GM23338 (cell line): ENCODE results near the gene CNOT11. TPM values are rescaled to one million over a fixed set of nuclear protein-coding genes. Genes with fewer than 3 reads are reported as not detected.

Experiments
- ATAC-seq: fragments of 200-7000 bp; cut with Tn5 transposase; 3 replicates; pipeline ENCODE4 v1.9.1; 2020
- DNase-seq: peaks from one replicate; pipeline ENCODE4 v3.0.0-alpha.2; 2015; ENCODE audit warnings: low spot score
- H2AFZ ChIP-seq: fragments of 200-600 bp; sonication (generic); 2 replicates; pipeline ENCODE4 v1.8.0; 2016; ENCODE audit warnings: antibody characterized with exemption, mild to moderate bottlenecking, moderate library complexity
- H3F3A ChIP-seq: fragments of 200-600 bp; sonication (generic); replicated peaks from 2 replicates; pipeline ENCODE4 v1.8.0; 2017; ENCODE audit warnings: antibody characterized with exemption, mixed run types, low read depth
- H3K27ac ChIP-seq: fragments of 200-600 bp; sonication (generic); 2 replicates; pipeline ENCODE4 v1.6.1; 2016; ENCODE audit warnings: low read depth
- H3K27me3 ChIP-seq: fragments of 200-600 bp; sonication (generic); 2 replicates; pipeline ENCODE4 v1.8.0; 2016; ENCODE audit warnings: mild to moderate bottlenecking, mixed run types, moderate library complexity; ENCODE audit not compliant: insufficient read depth
- H3K36me3 ChIP-seq: fragments of 200-600 bp; sonication (generic); 2 replicates; pipeline ENCODE4 v1.8.0; 2016; ENCODE audit warnings: mild to moderate bottlenecking; ENCODE audit not compliant: insufficient read depth
- H3K4me1 ChIP-seq: fragments of 200-600 bp; sonication (generic); 2 replicates; pipeline ENCODE4 v1.8.0; 2016; ENCODE audit warnings: mild to moderate bottlenecking, moderate library complexity; ENCODE audit not compliant: insufficient read depth
- H3K4me2 ChIP-seq: fragments of 200-600 bp; sonication (generic); 2 replicates; pipeline ENCODE4 v1.7.1; 2017; ENCODE audit warnings: mixed run types
- H3K4me3 ChIP-seq: fragments of 200-600 bp; sonication (generic); 2 replicates; pipeline ENCODE4 v1.6.1; 2016; ENCODE audit warnings: mixed run types
- H3K79me2 ChIP-seq: fragments of 200-600 bp; sonication (generic); replicated peaks from 2 replicates; pipeline ENCODE4 v1.8.0; 2017; ENCODE audit warnings: mild to moderate bottlenecking; ENCODE audit not compliant: insufficient read depth
- H3K9me2 ChIP-seq: fragments of 200-600 bp; sonication (generic); 2 replicates; pipeline ENCODE4 v1.8.0; 2017; ENCODE audit not compliant: insufficient read depth
- H4K20me1 ChIP-seq: fragments of 200-600 bp; sonication (generic); replicated peaks from 2 replicates; pipeline ENCODE4 v1.8.0; 2017; ENCODE audit warnings: mild to moderate bottlenecking; ENCODE audit not compliant: insufficient read depth
- H3K27ac Mint-ChIP-seq: 2 replicates; pipeline ENCODE4 v1.8.0; 2020; ENCODE audit warnings: inconsistent platforms, mild to moderate bottlenecking, moderate library complexity, mixed read lengths
- H3K27me3 Mint-ChIP-seq: 3 replicates; pipeline ENCODE4 v1.8.0; 2022; ENCODE audit warnings: low read depth, mild to moderate bottlenecking, moderate library complexity, mixed read lengths, inconsistent platforms; ENCODE audit not compliant: insufficient read depth, poor library complexity
- H3K36me3 Mint-ChIP-seq: 3 replicates; pipeline ENCODE4 v1.8.0; 2021; ENCODE audit warnings: low read depth, mild to moderate bottlenecking, inconsistent platforms, moderate library complexity, mixed read lengths
- H3K4me1 Mint-ChIP-seq: 3 replicates; pipeline ENCODE4 v1.8.0; 2020; ENCODE audit warnings: mild to moderate bottlenecking, inconsistent platforms, mixed read lengths
- H3K4me3 Mint-ChIP-seq: 3 replicates; pipeline ENCODE4 v1.8.0; 2021; ENCODE audit warnings: moderate library complexity, mild to moderate bottlenecking, inconsistent platforms, mixed read lengths
- H3K9me3 Mint-ChIP-seq: 3 replicates; pipeline ENCODE4 v1.8.0; 2020; ENCODE audit warnings: moderate library complexity, mild to moderate bottlenecking, inconsistent platforms, mixed read lengths
- CREB1 ChIP-seq: fragments of 250-450 bp; sonication (Bioruptor Pico); IDR thresholded peaks from 2 replicates; pipeline ENCODE4 v1.5.0; 2020; ENCODE audit warnings: low read depth, mild to moderate bottlenecking, moderate library complexity
- ETS1 ChIP-seq: IDR thresholded peaks from 2 replicates; pipeline ENCODE4 v1.6.1; 2016; ENCODE audit warnings: antibody characterized with exemption
- EZH2phosphoT487 ChIP-seq: fragments of 200-600 bp; sonication (generic); IDR thresholded peaks from one replicate; pipeline ENCODE4 v1.8.1; 2018; ENCODE audit warnings: antibody characterized with exemption; ENCODE audit not compliant: unreplicated experiment
- JUNB ChIP-seq: IDR thresholded peaks from one replicate; pipeline ENCODE4 v1.6.1; 2016; ENCODE audit warnings: antibody characterized with exemption; ENCODE audit not compliant: unreplicated experiment
- NANOG ChIP-seq: IDR thresholded peaks from 2 replicates; pipeline ENCODE4 v1.6.1; 2016; ENCODE audit warnings: antibody characterized with exemption, borderline replicate concordance
- POLR2AphosphoS5 ChIP-seq: IDR thresholded peaks from 2 replicates; pipeline ENCODE4 v1.6.1; 2016; ENCODE audit warnings: antibody characterized with exemption, low read depth
- STAT1 ChIP-seq: IDR thresholded peaks from one replicate; pipeline ENCODE4 v1.6.1; 2016; ENCODE audit warnings: antibody characterized with exemption; ENCODE audit not compliant: unreplicated experiment
- ZNF114 ChIP-seq: fragments of 250-450 bp; sonication (Bioruptor Pico); IDR thresholded peaks from 2 replicates; pipeline ENCODE4 v1.5.0; 2020; ENCODE audit warnings: mild to moderate bottlenecking, moderate library complexity
- polyA plus RNA-seq: library from polyadenylated mRNA; unstranded; fragments of >200 nt; fragmentation: Nextera tagmentation; extraction: Ambion mirVana; gene quantifications from 2 replicates; pipeline ENCODE4 v1.2.1, GENCODE V29; 2016
- total RNA-seq: library from RNA; depleted of rRNA; stranded (reverse); fragments of >200 nt; shearing (Covaris generic); gene quantifications from 2 replicates; pipeline ENCODE4 v1.2.3, GENCODE V29; 2014
- TF ChIP-seq, protein P1 (sequence below): IDR thresholded peaks from one replicate; pipeline ENCODE4 v1.6.1; 2018; ENCODE audit warnings: antibody characterized with exemption; ENCODE audit not compliant: unreplicated experiment
- TF ChIP-seq, protein P2 (sequence below), 2 experiments: fragments of 200-600 bp in 1 of 2; sonication (generic) in 1 of 2; conservative IDR thresholded peaks; 2 replicates each; pipeline versions ENCODE4 v1.5.1 to v1.6.1; 2016 to 2017; ENCODE audit warnings: antibody characterized with exemption in 2 of 2, low read depth in 2 of 2, mild to moderate bottlenecking in 2 of 2, moderate library complexity in 1 of 2

The CNOT11 gene
- total and polyA plus RNA-seq, 2 experiments from 2014 or later = 34.8 to 74.2 TPM

DNA sequence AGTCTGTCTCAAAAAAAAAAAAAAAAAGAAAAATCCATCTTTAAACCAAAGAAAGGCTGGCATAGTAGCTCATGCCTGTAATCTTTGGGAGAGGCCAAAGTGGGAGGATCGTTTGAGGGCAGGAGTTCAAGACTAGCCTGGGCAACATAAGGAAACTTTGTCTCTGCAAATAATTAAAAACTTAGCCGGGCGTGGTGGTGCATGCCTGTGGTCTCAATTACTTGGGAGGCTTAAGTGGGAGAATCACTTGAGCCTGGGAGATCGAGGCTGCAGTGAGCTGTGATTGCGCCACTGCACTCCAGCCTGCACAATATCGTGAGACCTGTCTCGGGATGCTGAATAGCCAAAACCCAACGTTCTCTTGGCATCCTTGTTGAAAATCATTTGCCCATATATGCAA is 6.1 kb downstream of the CNOT11 start:
- peaks cover 53% of the 10 kb centered on the region for H3K36me3 Mint-ChIP-seq
- H4K20me1 ChIP-seq = peaks cover 15% of the 10 kb centered on the region
- H3K4me2 ChIP-seq = no peak overlapping the region
- no peaks in the 10 kb centered on the region for H3K9me2 ChIP-seq
- H3K27ac Mint-ChIP-seq = no peak overlapping the region
- no peak for DNase-seq
- H3K4me3 ChIP-seq = no peak overlapping the region
- H3K79me2 ChIP-seq = peaks cover 53% of the 10 kb centered on the region
- no peaks in the 10 kb centered on the region for H3K27me3 Mint-ChIP-seq
- TF ChIP-seq ETS1 (no peak), NANOG (no peak), EZH2phosphoT487 (no peak), CREB1 (CRISPR knock-in tag) (no peak), STAT1 (no peak), POLR2AphosphoS5 (no peak)
- TF ChIP-seq, protein P1, sequence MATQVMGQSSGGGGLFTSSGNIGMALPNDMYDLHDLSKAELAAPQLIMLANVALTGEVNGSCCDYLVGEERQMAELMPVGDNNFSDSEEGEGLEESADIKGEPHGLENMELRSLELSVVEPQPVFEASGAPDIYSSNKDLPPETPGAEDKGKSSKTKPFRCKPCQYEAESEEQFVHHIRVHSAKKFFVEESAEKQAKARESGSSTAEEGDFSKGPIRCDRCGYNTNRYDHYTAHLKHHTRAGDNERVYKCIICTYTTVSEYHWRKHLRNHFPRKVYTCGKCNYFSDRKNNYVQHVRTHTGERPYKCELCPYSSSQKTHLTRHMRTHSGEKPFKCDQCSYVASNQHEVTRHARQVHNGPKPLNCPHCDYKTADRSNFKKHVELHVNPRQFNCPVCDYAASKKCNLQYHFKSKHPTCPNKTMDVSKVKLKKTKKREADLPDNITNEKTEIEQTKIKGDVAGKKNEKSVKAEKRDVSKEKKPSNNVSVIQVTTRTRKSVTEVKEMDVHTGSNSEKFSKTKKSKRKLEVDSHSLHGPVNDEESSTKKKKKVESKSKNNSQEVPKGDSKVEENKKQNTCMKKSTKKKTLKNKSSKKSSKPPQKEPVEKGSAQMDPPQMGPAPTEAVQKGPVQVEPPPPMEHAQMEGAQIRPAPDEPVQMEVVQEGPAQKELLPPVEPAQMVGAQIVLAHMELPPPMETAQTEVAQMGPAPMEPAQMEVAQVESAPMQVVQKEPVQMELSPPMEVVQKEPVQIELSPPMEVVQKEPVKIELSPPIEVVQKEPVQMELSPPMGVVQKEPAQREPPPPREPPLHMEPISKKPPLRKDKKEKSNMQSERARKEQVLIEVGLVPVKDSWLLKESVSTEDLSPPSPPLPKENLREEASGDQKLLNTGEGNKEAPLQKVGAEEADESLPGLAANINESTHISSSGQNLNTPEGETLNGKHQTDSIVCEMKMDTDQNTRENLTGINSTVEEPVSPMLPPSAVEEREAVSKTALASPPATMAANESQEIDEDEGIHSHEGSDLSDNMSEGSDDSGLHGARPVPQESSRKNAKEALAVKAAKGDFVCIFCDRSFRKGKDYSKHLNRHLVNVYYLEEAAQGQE = no peak
- peaks cover 33% of the 10 kb centered on the region for H3K36me3 ChIP-seq
- no peak overlapping the region for H3K4me3 Mint-ChIP-seq
- no peaks in the 10 kb centered on the region for H3K27me3 ChIP-seq
- no peak for ATAC-seq
- no peaks in the 10 kb centered on the region for H3K9me3 Mint-ChIP-seq
- no peak overlapping the region for H3K27ac ChIP-seq
- no peak overlapping the region for H2AFZ ChIP-seq
- H3K4me1 ChIP-seq = peaks cover 10% of the 10 kb centered on the region
- 0 out of 2 replicates have a peak, but pooled peaks cover 4% of the 10 kb centered on the region for H3F3A ChIP-seq
- peaks cover 19% of the 10 kb centered on the region for H3K4me1 Mint-ChIP-seq

GRCh38 chr2:101262142-101262541 is 9.5 kb downstream of the CNOT11 start:
- ATAC-seq = no peak
- Mint-ChIP-seq H3K27ac (no peak overlapping the region), H3K27me3 (no peaks in the 10 kb centered on the region), H3K4me1 (peaks cover 13% of the 10 kb centered on the region; the same call in 2 of the 3 replicates), H3K9me3 (no peaks in the 10 kb centered on the region), H3K36me3 (peaks cover 70% of the 10 kb centered on the region), H3K4me3 (no peak overlapping the region)
- Histone ChIP-seq H3K4me3 (no peak overlapping the region), H2AFZ (no peak overlapping the region), H3F3A (0 out of 2 replicates have a peak, but pooled peaks cover 4% of the 10 kb centered on the region), H3K79me2 (peaks cover 19% of the 10 kb centered on the region), H3K4me1 (no peaks in the 10 kb centered on the region), H3K4me2 (no peak overlapping the region), H3K9me2 (no peaks in the 10 kb centered on the region), H4K20me1 (peaks cover 8% of the 10 kb centered on the region), H3K27ac (no peak overlapping the region), H3K27me3 (no peaks in the 10 kb centered on the region), H3K36me3 (peaks cover 45% of the 10 kb centered on the region)
- DNase-seq = no peak
- TF ChIP-seq ZNF114 (CRISPR knock-in tag) (no peak), CREB1 (CRISPR knock-in tag) (no peak), JUNB (no peak), STAT1 (no peak), NANOG (no peak)
- TF ChIP-seq, protein P2, sequence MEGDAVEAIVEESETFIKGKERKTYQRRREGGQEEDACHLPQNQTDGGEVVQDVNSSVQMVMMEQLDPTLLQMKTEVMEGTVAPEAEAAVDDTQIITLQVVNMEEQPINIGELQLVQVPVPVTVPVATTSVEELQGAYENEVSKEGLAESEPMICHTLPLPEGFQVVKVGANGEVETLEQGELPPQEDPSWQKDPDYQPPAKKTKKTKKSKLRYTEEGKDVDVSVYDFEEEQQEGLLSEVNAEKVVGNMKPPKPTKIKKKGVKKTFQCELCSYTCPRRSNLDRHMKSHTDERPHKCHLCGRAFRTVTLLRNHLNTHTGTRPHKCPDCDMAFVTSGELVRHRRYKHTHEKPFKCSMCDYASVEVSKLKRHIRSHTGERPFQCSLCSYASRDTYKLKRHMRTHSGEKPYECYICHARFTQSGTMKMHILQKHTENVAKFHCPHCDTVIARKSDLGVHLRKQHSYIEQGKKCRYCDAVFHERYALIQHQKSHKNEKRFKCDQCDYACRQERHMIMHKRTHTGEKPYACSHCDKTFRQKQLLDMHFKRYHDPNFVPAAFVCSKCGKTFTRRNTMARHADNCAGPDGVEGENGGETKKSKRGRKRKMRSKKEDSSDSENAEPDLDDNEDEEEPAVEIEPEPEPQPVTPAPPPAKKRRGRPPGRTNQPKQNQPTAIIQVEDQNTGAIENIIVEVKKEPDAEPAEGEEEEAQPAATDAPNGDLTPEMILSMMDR (conservative IDR thresholded peaks at IDR 0.05; ENCODE audit: low read depth in 2 of 2) = no peak
